DOHH2 (cell line): Measurements from ENCODE around the gene SUN2.

ENCODE experiments used
- EZH2phosphoT487 ChIP-seq: fragments of 200-600 bp; sonication (generic); IDR thresholded peaks from 2 replicates; pipeline ENCODE4 v1.6.1; 2017; ENCODE audit warnings: borderline replicate concordance, mild to moderate bottlenecking, antibody characterized with exemption, low read length, moderate library complexity, mixed read lengths
- TF ChIP-seq, protein P1 (sequence below): fragments of 200-600 bp; sonication (generic); IDR thresholded peaks from one replicate; pipeline ENCODE4 v1.5.1; 2014; ENCODE audit warnings: antibody characterized with exemption, mild to moderate bottlenecking, low read depth, low read length; ENCODE audit not compliant: poor library complexity, severe bottlenecking

GRCh38 chr22:38802671-38803121 is 46.9 kb upstream of the SUN2 start:
- TF ChIP-seq, protein P1, sequence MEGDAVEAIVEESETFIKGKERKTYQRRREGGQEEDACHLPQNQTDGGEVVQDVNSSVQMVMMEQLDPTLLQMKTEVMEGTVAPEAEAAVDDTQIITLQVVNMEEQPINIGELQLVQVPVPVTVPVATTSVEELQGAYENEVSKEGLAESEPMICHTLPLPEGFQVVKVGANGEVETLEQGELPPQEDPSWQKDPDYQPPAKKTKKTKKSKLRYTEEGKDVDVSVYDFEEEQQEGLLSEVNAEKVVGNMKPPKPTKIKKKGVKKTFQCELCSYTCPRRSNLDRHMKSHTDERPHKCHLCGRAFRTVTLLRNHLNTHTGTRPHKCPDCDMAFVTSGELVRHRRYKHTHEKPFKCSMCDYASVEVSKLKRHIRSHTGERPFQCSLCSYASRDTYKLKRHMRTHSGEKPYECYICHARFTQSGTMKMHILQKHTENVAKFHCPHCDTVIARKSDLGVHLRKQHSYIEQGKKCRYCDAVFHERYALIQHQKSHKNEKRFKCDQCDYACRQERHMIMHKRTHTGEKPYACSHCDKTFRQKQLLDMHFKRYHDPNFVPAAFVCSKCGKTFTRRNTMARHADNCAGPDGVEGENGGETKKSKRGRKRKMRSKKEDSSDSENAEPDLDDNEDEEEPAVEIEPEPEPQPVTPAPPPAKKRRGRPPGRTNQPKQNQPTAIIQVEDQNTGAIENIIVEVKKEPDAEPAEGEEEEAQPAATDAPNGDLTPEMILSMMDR: no peak
- no peak for TF ChIP-seq EZH2phosphoT487
